AG04450 (cell line): ENCODE results near the gene DOCK4. TPM values are rescaled to one million over a fixed set of nuclear protein-coding genes. Genes with fewer than 3 reads are reported as not detected.

ENCODE experiments used
- CTCF ChIA-PET: fragments of 300-600, 350-600 bp; formaldehyde crosslinking; extraction: SDS; loops from one replicate; lab custom pipeline; 2022; ENCODE audit warnings: antibody characterized with exemption, inconsistent platforms; lab: Charles Lee
- POLR2A ChIA-PET: fragments of 350-600 bp; formaldehyde crosslinking; extraction: SDS; loops from one replicate; lab custom pipeline; 2021; ENCODE audit warnings: antibody characterized with exemption, inconsistent platforms; lab: Yijun Ruan, JAX
- DNase-seq: peaks from one replicate; pipeline ENCODE4 v3.0.0-alpha.2; 2011; ENCODE audit warnings: low read depth, low spot score
- H3K27ac ChIP-seq: one replicate; pipeline ENCODE4 v1.5.1; 2012; ENCODE audit warnings: low read depth, low read length, control low read depth
- H3K27me3 ChIP-seq: one replicate; pipeline ENCODE4 v1.6.0; 2012; ENCODE audit warnings: low read length; ENCODE audit not compliant: control insufficient read depth, insufficient read depth
- H3K4me3 ChIP-seq: 2 replicates; pipeline ENCODE4 v1.5.1; 2011; ENCODE audit warnings: mild to moderate bottlenecking, low read depth, low read length, control low read depth
- H3K9me3 ChIP-seq: 2 replicates; pipeline ENCODE4 v1.5.1; 2012; ENCODE audit warnings: low read length; ENCODE audit not compliant: control insufficient read depth, insufficient read depth
- polyA plus RNA-seq: library from polyadenylated mRNA; depleted of rRNA; stranded (reverse); fragments of >200 nt; gene quantifications from 2 replicates; pipeline ENCODE4 v1.2.3, GENCODE V29; 2011
- TF ChIP-seq, protein P1 (sequence below): IDR thresholded peaks from 2 replicates; pipeline ENCODE4 v1.5.1; 2011; ENCODE audit warnings: low read depth, low read length, control low read depth, inconsistent platforms

Gene DOCK4
- polyA plus RNA-seq, 1 experiment = 12.6 TPM

DNA sequence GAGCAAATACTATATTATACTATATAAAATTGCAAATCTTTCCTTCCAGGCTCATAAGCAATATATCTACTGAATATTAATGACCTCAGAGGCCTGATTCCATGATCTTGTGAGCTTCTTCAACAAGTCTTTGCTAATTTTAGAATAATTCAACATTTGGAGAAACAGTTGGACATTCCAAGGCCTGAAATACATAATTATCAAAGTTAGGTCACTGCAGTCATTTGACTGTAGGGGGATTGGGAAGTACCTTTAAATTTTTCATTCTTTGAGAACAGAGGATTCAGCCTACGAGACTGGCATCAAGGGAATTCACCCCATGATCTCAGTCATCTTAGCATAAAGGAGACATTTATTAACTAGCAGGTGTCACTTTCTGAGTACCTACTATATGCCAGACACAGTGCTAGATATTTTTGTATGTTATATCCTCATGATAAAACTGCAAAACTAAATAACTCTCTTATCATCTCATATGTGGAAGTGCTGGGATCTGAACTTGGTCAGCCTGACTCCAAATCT, 85.4 kb downstream of the DOCK4 start:
- H3K27me3 ChIP-seq = no peaks in the 10 kb centered on the region
- no peak for DNase-seq
- ChIA-PET CTCF (no interaction called here), POLR2A (no interaction called here)
- H3K27ac ChIP-seq = no peak overlapping the region
- TF ChIP-seq, protein P1, sequence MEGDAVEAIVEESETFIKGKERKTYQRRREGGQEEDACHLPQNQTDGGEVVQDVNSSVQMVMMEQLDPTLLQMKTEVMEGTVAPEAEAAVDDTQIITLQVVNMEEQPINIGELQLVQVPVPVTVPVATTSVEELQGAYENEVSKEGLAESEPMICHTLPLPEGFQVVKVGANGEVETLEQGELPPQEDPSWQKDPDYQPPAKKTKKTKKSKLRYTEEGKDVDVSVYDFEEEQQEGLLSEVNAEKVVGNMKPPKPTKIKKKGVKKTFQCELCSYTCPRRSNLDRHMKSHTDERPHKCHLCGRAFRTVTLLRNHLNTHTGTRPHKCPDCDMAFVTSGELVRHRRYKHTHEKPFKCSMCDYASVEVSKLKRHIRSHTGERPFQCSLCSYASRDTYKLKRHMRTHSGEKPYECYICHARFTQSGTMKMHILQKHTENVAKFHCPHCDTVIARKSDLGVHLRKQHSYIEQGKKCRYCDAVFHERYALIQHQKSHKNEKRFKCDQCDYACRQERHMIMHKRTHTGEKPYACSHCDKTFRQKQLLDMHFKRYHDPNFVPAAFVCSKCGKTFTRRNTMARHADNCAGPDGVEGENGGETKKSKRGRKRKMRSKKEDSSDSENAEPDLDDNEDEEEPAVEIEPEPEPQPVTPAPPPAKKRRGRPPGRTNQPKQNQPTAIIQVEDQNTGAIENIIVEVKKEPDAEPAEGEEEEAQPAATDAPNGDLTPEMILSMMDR = no peak
- no peak overlapping the region for H3K4me3 ChIP-seq
- H3K9me3 ChIP-seq = no peaks in the 10 kb centered on the region

DNA sequence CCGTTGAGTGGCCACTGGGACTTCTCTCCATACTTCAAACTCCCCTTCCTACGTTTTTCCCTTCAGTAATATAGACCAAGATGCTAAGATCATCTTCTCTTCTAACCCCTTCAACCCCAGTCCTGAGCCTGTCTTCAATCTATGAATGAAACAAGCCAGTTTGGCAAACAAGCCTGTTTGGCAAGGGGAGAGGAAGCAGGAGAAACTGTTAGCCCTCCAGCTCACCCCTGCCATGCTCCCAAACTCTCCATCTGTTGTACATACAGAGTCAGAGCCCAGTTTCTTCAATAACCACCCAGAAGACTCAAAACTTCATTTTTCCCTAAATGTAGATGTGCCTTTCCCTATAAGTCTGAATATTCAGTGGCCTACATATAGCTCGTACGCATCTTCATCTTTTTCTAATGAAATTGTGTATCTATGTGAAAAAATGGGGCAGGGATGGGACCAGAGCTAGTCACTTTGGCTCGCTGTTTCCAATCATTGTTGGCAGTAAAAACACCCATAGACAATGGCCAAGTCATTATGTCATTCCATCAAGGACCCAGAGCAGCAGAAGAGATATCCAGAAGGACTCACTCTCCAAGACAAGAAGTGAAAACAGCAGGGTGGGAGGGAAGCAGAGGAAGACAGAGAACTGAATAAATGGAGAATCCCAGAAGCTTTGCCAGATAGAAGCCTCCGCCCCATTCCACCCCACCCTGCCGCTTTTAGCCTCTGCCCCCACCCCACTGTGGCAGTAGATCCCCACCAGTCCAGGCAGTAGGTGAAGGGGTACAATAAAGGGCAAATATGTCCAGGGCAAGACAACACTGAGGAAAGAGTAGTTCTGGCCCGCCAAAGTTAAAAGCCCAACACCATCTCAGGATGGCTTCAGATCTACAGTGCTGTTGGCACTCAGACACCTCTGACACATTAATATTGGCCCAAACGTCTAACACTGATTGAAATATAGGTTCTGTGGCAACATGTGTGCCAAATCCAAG, 87.3 kb downstream of the DOCK4 start:
- Histone ChIP-seq H3K4me3 (no peak overlapping the region), H3K27me3 (no peaks in the 10 kb centered on the region), H3K27ac (no peak overlapping the region), H3K9me3 (no peaks in the 10 kb centered on the region)
- DNase-seq = no peak
- ChIA-PET POLR2A (no interaction called here), CTCF (no interaction called here)
- TF ChIP-seq, protein P1 = no peak

DNA sequence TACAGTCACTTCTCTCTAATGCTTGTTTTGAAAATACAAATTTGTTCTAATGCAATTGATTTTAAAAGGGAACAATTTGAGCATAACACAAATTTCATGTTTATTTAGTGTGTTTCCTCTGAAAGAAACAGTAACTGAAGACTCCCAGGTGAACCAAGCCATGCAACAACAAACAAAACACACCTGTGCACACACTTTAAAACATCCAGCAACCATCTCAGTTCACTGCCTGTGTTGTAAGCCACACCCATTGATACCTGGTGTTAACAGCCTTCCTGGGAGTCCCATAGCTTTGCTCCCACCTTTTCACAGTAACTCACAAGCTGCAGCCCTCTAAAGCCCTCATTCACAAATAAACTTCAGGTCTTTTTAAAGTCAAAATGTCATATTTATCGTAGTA, 89.3 kb downstream of the DOCK4 start:
- CTCF ChIA-PET = no interaction called here
- TF ChIP-seq, protein P1 = no peak
- no peak for DNase-seq
- Histone ChIP-seq H3K9me3 (no peaks in the 10 kb centered on the region), H3K4me3 (no peak overlapping the region), H3K27ac (no peak overlapping the region), H3K27me3 (no peaks in the 10 kb centered on the region)
- POLR2A ChIA-PET = no interaction called here

DNA sequence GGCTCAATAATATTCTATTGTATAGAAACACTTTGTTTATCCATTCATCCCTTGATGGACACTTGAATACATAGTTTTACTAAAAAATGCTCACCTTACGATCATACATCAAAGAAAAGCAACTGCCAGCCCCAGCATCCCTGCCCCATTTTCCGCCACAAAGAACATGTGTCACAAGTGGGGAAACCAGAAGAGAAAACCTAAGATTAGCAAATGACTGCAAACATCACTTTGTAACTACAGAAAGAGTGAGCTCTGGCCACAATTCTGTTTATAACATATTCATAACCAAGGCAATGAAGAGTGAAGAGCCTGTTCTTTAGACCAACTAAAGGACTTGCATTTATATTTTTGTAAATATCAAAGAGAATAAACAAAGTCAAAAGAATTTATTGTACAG, 89.8 kb downstream of the DOCK4 start:
- ChIA-PET POLR2A (no interaction called here), CTCF (no interaction called here)
- Histone ChIP-seq H3K27me3 (no peaks in the 10 kb centered on the region), H3K4me3 (no peak overlapping the region), H3K9me3 (no peaks in the 10 kb centered on the region), H3K27ac (no peak overlapping the region)
- no peak for DNase-seq
- TF ChIP-seq, protein P1 = no peak

DNA sequence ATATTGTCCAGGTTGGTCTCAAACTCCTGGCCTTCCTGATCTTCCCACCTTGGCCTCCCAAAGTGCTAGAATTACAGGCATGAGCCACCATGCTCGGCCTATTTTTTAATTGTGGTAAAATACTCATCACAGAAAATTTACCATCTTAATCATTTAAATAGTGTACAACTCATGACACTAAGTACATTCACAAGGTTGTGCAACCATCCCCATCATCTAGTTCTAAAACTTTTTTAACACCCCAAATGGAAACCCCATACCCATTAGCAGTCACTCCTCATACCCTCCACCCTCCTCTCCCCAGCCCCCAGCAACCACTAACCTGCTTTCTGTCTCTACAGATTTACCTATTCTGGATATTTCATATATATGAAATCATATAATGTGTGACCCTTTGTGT, 90.3 kb downstream of the DOCK4 start:
- no peak for DNase-seq
- Histone ChIP-seq H3K27ac (no peak overlapping the region), H3K4me3 (no peak overlapping the region), H3K9me3 (no peaks in the 10 kb centered on the region), H3K27me3 (no peaks in the 10 kb centered on the region)
- POLR2A ChIA-PET = no interaction called here
- TF ChIP-seq, protein P1 = no peak
- CTCF ChIA-PET = no interaction called here
